GM21619 (cell line): ENCODE data around the gene DMAC1.

Experiments
- ATAC-seq: cut with Tn5 transposase; IDR thresholded peaks from one replicate; pipeline ENCODE4 v1.9.1; 2021; ENCODE audit not compliant: unreplicated experiment

The DMAC1 gene

DNA sequence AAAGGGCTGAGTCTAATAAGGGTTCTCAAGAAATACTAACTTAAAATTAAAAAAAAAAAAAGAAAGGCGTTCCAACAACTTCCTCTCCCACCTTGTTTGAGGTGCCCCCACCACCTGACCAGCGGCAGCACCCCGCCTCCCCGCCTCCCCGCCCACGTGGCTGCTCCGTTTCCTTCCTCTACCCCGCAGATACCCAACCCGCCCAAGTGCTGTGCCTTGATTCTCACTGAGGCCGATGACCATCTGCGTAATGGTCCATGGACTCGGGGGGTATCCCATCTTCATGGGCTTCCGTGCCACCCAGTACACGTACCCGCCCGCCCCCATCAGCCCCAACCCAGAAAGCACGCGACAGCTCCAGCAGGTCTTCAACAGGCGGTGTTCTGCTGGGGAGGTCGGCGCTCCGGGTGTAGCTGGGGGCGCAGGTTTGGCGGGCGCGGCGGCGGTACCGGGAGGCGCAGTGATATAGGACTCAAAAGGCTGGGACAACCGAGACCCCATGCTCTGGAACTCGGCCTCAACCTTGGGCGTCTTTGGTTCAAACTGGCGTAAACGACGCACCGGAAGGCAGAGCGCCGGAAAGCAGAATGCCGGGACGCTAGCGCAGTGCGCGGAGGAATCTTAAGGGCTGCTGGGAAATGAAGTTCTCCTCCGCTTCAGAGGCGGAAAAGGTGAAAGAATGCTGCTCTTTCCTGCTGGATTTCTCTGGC, at the start of gene DMAC1:
TSS of gene DMAC1 (minus strand) at position 545 of the 710 bp plus-strand sequence. CDS start at position 501, 44 bp downstream.
- peak; percentile 90 for ATAC-seq

GRCh38 chr9:7849362-7849761, 49.8 kb upstream of the DMAC1 start:
- ATAC-seq: no peak

DNA sequence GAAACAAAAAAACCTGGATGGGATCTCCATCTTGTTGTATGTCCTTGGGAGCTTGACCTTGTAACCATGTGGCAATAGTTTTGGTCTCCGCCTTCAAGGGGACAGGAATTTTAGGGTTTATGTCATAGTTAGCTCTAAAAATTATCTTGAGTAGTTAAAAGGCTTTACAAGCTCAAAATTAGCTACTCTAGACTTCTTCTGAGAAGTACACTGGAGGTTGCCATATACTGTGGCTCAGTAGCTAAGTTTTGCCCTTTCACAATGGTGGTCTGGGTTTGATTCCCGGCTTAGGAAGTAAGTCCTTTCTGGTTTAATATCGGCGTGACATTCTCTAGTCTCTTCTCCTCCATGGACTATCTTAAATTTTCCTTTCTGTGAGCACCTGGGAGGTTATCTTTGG, 48.9 kb upstream of the DMAC1 start:
- no peak for ATAC-seq

DNA sequence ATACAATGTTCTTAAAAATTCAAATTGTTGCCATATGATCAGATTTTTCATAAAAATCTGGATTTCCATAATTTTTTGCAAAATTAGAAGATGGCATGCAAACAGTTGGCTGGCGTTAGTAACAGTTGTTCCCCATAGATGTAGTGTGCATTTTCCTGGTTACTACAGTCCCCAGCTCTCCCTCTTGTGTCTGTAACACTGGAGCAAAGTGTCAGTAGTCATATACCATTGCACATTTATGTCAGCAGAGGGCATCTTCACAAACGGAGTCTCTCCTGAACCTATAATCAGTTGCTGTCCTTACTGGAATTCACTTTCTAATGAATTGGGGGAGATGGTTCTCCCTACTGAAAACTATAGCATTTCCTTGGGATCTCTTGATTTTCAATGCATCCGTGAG, 44.7 kb upstream of the DMAC1 start:
- no peak for ATAC-seq

- no peak for ATAC-seq
These were observed 42.3 kb upstream of the DMAC1 start for GRCh38 chr9:7841831-7842230.

DNA sequence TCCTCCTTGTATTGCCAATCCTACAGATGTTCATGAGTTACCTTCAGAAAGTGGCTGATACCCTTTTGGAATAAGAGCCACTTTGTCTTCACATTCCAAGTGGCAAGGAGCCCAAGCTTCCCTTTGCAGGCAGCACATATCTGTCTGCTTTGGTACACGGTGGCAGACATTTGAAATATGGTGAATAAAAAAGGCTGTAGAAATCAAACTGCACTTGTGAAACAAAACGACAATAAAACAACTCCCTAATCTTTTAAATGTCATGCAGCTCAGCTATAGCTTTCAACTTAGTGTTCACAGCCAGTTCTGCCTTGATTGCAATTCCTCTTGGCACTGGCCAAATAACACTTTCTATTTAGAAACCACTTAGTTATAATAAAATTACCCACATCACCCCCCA, 35.0 kb upstream of the DMAC1 start:
- no peak for ATAC-seq

DNA sequence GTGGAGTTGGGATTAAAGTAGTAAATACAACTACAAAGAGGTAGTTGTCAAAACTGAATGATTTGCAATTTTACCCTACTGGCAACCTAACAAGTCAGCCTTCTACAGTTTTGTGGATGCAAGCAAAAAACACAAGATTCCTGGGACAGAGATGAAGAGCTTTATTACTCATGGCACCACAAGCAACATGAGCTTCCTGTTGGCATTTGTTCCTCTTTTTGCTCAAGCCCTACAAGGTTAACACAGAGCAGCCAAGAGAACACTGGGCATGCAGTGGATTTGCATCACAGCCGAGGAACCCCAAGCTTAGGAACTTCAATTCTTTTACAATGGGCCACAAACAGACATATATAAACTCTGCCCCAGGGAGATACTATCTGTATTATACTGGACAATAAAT, 28.8 kb upstream of the DMAC1 start:
- no peak for ATAC-seq

DNA sequence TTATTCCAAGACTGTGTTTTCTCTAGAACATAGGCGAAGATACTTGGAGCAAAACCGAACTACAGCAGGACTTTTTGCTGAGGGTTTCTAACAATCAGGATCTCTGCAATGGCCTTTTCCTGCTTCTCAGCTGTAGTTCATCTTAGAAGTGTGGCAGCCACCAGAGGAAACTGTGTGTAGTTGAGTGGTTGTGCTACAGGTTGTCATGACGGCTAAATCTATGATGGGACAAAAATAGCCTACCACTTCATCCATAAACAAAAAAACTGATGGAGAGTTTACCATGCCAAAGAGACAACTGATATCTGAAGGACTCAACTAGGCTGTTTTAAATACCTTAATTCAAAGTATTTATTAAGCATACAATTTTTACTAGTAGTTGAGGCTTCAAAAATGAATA, 28.2 kb upstream of the DMAC1 start:
- no peak for ATAC-seq

GRCh38 chr9:7827056-7827455, 27.5 kb upstream of the DMAC1 start:
- no peak for ATAC-seq

- ATAC-seq: no peak
These were observed 24.1 kb upstream of the DMAC1 start for GRCh38 chr9:7823651-7824050.

- ATAC-seq: no peak
These were observed 20.4 kb upstream of the DMAC1 start for GRCh38 chr9:7819984-7820383.

DNA sequence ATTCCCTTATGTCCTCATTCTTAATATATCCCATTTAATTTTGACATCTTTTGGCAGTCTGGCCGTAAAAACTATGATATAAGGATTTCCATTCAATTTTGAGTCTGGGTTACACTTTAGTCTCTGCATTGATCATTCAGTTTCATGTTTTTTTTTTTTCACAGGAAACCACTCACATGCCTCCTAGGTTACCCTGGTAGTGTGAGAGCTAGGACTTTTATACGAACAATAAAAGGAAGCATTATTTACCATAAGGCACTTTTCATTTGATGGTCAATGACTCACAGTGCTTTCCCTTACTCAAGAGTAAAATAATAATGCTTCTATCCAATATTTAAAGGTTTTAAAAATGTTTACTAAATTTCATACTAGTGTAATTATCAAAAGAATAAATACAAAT, 16.4 kb upstream of the DMAC1 start:
- ATAC-seq: no peak

DNA sequence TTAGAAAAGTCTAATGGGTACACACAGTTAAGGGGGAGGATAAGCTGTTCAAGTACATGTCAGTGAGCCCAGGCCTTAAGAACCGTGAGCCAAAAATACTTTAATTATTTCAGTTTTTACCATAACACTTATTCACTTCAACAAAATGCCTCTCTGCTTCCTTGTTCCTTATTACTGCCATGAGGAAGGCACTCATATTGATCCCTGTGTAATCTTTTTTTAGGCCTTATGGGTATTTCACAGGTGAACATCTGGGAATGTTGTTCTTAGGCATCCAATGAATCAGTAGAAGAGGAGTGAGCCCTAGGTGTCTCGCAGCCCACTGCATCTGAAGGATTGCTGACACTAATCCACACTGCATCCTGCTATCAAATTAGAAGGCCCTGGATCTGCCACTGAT, 13.5 kb upstream of the DMAC1 start:
- no peak for ATAC-seq

GRCh38 chr9:7811677-7812076, 12.1 kb upstream of the DMAC1 start:
- no peak for ATAC-seq

- ATAC-seq: no peak
These were observed 3.1 kb upstream of the DMAC1 start for GRCh38 chr9:7802666-7803065.

GRCh38 chr9:7799944-7800285, 337 bp upstream of the DMAC1 start:
- ATAC-seq: peak; percentile 4

DNA sequence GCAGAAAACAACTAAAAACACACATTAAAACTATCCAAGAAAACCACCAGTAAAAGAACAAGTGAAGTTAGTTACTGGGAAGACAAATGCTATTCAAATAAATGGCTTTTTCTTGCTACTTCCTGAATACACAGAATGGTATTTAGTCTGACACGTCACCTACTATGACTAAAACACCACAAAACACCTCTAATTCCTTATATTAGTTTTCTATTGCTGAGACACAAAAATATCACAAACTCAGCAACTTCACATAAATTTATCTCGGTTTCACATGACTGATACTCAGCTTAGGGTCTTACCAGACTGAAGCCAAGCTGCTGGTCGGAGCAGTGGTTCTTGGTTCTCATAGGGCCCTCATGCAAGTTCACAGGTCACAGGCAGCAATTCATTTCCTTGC, 5.4 kb downstream of the DMAC1 start:
- ATAC-seq: no peak

- no peak for ATAC-seq
These were observed 8.2 kb downstream of the DMAC1 start for GRCh38 chr9:7791394-7791793.

DNA sequence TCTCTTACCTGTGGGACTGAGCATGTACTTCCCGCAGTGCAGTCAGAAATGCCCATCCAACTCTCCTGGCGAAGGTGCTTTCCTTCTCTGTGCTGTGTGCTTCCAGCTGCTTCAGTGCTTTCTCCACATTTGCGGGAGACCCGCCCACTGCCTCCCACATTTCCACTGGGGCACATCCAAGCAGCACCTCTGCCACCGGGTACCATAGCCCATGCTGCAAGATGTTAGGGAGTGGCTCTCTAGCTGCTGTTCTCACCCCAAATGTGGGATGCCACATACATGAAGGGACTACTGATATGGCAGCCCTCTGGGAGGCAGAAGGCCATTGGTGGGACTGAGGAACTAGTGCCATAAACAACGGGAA, 8.8 kb downstream of the DMAC1 start:
- no peak for ATAC-seq

- no peak for ATAC-seq
These were observed 9.4 kb downstream of the DMAC1 start for GRCh38 chr9:7790022-7790818.

DNA sequence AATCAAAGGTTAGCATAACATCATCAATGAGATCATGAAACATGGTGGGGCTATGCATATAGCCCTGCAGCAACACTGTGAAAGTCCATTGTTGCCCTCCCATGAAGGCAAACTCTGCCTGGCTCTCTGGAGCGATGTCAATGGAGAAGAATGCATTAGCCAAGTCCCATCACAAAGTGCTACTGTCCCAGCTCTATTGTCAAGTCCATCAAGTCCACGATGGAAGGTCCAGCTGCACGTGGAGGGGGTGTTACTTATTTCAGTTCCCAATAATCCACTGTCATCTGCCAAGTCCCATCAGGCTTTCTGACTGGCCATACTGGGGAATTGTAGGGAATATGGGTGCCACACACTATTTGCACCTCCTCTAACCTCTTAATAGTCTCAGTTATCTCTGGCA, 10.8 kb downstream of the DMAC1 start:
- ATAC-seq: no peak

- ATAC-seq: no peak
These were observed 13.8 kb downstream of the DMAC1 start for GRCh38 chr9:7785813-7786212.

DNA sequence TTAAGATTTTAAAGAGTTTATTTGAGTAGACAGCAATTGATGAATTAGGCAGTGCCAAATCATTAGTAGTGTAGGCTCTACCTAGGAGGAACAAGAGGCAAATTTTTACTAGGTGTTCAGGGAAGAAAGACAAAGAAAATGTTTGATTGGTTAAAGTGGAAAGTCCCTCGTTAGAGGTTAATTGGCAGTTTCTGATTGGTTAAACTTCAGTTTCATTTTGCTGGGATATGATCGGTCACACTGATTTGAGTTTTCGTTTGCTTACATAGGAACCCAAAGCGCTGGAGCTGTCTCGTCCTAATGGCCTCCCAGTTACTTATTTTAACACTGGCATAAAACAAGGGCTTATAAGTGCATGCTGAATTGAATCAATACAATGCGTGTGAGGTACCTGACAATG, 15.1 kb downstream of the DMAC1 start:
- ATAC-seq: no peak
